K562 (cell line): ENCODE results near the gene ATF1. TPM values are rescaled to one million over a fixed set of nuclear protein-coding genes. Genes with fewer than 3 reads are reported as not detected.

Experiments used
- ADNP ChIP-seq: fragments of 200-800 bp; sonication (Bioruptor generic); IDR thresholded peaks from 2 replicates; pipeline ENCODE4 v1.6.1; 2016; ENCODE audit warnings: missing genetic modification characterization, missing compliant biosample characterization
- CHD2 ChIP-seq: IDR thresholded peaks from 2 replicates; pipeline ENCODE4 v1.6.1; 2011; ENCODE audit warnings: low read depth, low read length
- DACH1 ChIP-seq: fragments of 450-650 bp; IDR thresholded peaks from 2 replicates; pipeline ENCODE4 v1.6.1; 2018; ENCODE audit not compliant: partially characterized antibody
- GTF2E2 ChIP-seq: fragments of 200-800 bp; sonication (Bioruptor generic); IDR thresholded peaks from 2 replicates; pipeline ENCODE4 v1.6.1; 2016; ENCODE audit warnings: missing genetic modification characterization, missing compliant biosample characterization
- ILF3 ChIP-seq: fragments of 450-650 bp; IDR thresholded peaks from 2 replicates; pipeline ENCODE4 v1.6.1; 2018; ENCODE audit warnings: antibody characterized with exemption, mild to moderate bottlenecking, moderate library complexity, borderline replicate concordance
- MGA ChIP-seq: fragments of 450-650 bp; IDR thresholded peaks from 2 replicates; pipeline ENCODE4 v1.6.1; 2016; ENCODE audit warnings: mild to moderate bottlenecking, moderate library complexity
- MIER1 ChIP-seq: fragments of 450-650 bp; IDR thresholded peaks from 2 replicates; pipeline ENCODE4 v1.6.1; 2016; ENCODE audit warnings: antibody characterized with exemption, mild to moderate bottlenecking, low read depth
- NR4A1 ChIP-seq, 2 experiments: fragments of 250-450 bp in 1 of 2; fragments of 450-650 bp in 1 of 2; sonication (Bioruptor Pico) in 1 of 2; IDR thresholded peaks; 2 replicates each; pipeline versions ENCODE4 v1.4.0 to v1.6.1; 2016 to 2020; ENCODE audit warnings: mild to moderate bottlenecking in 2 of 2, missing compliant biosample characterization in 1 of 2, missing genetic modification characterization in 1 of 2, moderate library complexity in 1 of 2
- ZBTB33 ChIP-seq: sonication (generic); formaldehyde crosslinking; IDR thresholded peaks from 2 replicates; pipeline ENCODE4 v1.8.1; 2023; ENCODE audit warnings: mild to moderate bottlenecking, missing genetic modification reagents
- ZNF124 ChIP-seq: sonication (generic); formaldehyde crosslinking; IDR thresholded peaks from 2 replicates; pipeline ENCODE4 v1.8.1; 2022; ENCODE audit warnings: missing genetic modification reagents
- ZNF354B ChIP-seq: fragments of 250-450 bp; sonication (Bioruptor Pico); IDR thresholded peaks from 2 replicates; pipeline ENCODE4 v1.4.0; 2020
- ZNF740 ChIP-seq, 3 experiments: fragments of 200-800 bp in 1 of 3; sonication (Bioruptor generic) in 1 of 3; sonication (generic) in 1 of 3; formaldehyde crosslinking in 1 of 3; IDR thresholded peaks; 2 replicates each; pipeline versions ENCODE4 v1.6.1 to v1.8.0; 2016 to 2022; ENCODE audit warnings: mild to moderate bottlenecking in 2 of 3, missing compliant biosample characterization in 2 of 3, missing genetic modification characterization in 2 of 3, missing genetic modification reagents in 1 of 3
- polyA plus RNA-seq, 8 experiments: library from polyadenylated mRNA; depleted of rRNA in 4 of 8; stranded (reverse) in 5 of 8; unstranded in 3 of 8; fragments of >200 nt; fragmentation: Nextera tagmentation in 2 of 8; fragmentation: Illumina TruSeq in 1 of 8; extraction: Ambion mirVana in 2 of 8; extraction: Trizol in 1 of 8; gene quantifications; 2 replicates each; pipeline versions ENCODE4 v1.2.1 to v1.2.3, GENCODE V29; 2011 to 2014; ENCODE audit warnings: inconsistent platforms in 1 of 8, missing spikeins in 1 of 8
- total RNA-seq, 7 experiments: library from RNA; depleted of rRNA in 6 of 7; stranded (reverse); fragments of >200 nt in 6 of 7; fragmentation: Illumina TruSeq in 2 of 7; extraction: Trizol in 2 of 7; gene quantifications; 2 replicates each; pipeline versions ENCODE4 v1.2.1 to v1.2.3, GENCODE V29; 2011 to 2021; ENCODE audit warnings: low replicate concordance in 1 of 7

The ATF1 gene
- total and polyA plus RNA-seq, 9 of the 15 experiments (the other 6 are each of a cell fraction or from before 2014, with no cell fraction given) = 19.8 to 83.5 (median 51.4) TPM

- TF ChIP-seq MGA (no peak), ADNP (tag) (no peak), MIER1 (0 out of 2 replicates have a peak, but pooled peaks have one; percentile 37), ZNF354B (CRISPR knock-in tag) (no peak), GTF2E2 (no peak), ZBTB33 (CRISPR knock-in tag) (no peak), DACH1 (peak; percentile 59), ILF3 (0 out of 2 replicates have a peak, but pooled peaks have one; percentile 19), ZNF124 (CRISPR knock-in tag) (no peak), NR4A1 (CRISPR knock-in tag; IDR thresholded peaks at IDR 0.05) (no peak), NR4A1 (tag; IDR thresholded peaks at IDR 0.05) (0 out of 2 replicates have a peak, but pooled peaks have one; percentile 30), ZNF740 (CRISPR knock-in tag; IDR thresholded peaks at IDR 0.05) (no peak), ZNF740 (tag; IDR thresholded peaks at IDR 0.05) (no peak), CHD2 (no peak)
These were observed 1.4 kb downstream of the ATF1 start (continued) for GRCh38 chr12:50765095-50765911.
